Esophagus squamous epithelium (tissue), 4 donors: ENCODE data around the gene ABCC1.

Source experiments
- POLR2A ChIP-seq, 4 donors: fragments of 450-650 bp; IDR thresholded peaks; one replicate each; pipeline ENCODE4 v1.6.1; 2017; ENCODE audit warnings: antibody characterized with exemption in 4 of 4, mild to moderate bottlenecking in 4 of 4, moderate library complexity in 3 of 4
- TF ChIP-seq, protein P1 (sequence below), 6 experiments: fragments of 450-650 bp in 4 of 6; fragments of 200-600 bp in 2 of 6; sonication (generic) in 2 of 6; IDR thresholded peaks; one replicate each; pipeline ENCODE4 v1.5.1; 2016 to 2019; ENCODE audit warnings: antibody characterized with exemption in 6 of 6, mild to moderate bottlenecking in 4 of 6, moderate library complexity in 4 of 6

DNA sequence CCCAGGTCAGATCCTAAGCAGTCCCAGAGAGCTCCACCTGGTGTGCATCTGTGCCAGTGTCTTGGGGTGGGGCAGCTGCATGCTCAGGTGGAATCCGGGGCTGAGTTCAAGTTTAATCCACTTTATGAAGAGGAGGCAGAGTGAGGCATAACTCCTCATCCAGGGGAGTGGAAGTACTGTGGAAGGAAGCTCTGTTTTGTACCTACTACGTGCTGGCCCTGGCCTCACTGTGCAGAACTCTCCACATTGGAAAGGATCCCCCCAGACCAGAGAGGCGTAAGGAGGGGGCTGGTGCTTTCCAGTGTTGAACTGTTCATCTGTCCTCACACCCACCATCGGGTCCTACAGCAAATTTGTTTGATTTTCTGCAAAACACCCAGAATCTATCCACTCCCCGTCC lies 195.9 kb downstream of the ABCC1 start:
- TF ChIP-seq, protein P1, sequence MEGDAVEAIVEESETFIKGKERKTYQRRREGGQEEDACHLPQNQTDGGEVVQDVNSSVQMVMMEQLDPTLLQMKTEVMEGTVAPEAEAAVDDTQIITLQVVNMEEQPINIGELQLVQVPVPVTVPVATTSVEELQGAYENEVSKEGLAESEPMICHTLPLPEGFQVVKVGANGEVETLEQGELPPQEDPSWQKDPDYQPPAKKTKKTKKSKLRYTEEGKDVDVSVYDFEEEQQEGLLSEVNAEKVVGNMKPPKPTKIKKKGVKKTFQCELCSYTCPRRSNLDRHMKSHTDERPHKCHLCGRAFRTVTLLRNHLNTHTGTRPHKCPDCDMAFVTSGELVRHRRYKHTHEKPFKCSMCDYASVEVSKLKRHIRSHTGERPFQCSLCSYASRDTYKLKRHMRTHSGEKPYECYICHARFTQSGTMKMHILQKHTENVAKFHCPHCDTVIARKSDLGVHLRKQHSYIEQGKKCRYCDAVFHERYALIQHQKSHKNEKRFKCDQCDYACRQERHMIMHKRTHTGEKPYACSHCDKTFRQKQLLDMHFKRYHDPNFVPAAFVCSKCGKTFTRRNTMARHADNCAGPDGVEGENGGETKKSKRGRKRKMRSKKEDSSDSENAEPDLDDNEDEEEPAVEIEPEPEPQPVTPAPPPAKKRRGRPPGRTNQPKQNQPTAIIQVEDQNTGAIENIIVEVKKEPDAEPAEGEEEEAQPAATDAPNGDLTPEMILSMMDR (IDR thresholded peaks at IDR 0.05): no peak
- TF ChIP-seq POLR2A (IDR thresholded peaks at IDR 0.05): no peak
